Stimulated activated CD4-positive, alpha-beta T cell treated with anti-CD3 and anti-CD28 coated beads, Interleukin-2, amount 100 ng/mL, for 24 hours (primary cell): ENCODE measurements around the gene LRRC8E.
"Not testable (repeated sequence)": the region's sequence is repeated elsewhere in the genome, so short reads cannot be mapped to it uniquely, and the experiment has no call there.

Source experiments
- DNase-seq, 2 donors: peaks; one replicate each; pipeline ENCODE4 v3.0.0-alpha.2; 2020

LRRC8E gene

DNA sequence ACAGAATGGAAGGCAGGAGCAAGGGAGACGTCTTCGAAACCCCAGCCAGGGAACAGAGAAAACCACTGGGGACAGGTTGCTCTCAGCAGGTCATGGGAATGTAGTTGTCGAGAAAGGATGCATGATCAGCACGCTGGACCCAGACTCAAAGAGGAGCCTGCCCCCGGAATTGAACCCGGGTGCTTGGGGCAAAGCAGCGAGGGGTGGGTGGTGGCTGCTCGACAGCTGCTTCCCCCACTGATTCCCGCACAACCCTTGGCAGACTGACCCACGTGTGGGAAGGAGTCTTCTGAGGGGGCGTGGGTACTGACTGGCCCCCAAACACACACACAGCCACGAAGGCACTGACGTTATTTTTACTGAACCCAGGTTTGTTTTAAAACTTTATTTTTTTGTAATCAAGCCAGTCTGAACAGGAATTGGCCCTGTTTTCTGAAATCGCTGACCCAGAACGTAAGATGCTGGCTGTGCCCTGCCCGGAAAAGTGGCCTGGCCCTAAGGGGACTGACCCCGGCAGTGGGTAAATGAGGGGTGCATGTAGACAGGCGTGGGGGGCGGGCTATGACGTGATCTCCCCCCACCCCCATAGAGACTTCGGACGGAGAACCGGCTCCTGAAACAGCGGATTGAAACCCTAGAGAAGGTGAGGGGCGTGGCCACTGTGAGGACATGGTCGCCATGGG is 32.7 kb upstream of the LRRC8E start:
- no peak for DNase-seq

DNA sequence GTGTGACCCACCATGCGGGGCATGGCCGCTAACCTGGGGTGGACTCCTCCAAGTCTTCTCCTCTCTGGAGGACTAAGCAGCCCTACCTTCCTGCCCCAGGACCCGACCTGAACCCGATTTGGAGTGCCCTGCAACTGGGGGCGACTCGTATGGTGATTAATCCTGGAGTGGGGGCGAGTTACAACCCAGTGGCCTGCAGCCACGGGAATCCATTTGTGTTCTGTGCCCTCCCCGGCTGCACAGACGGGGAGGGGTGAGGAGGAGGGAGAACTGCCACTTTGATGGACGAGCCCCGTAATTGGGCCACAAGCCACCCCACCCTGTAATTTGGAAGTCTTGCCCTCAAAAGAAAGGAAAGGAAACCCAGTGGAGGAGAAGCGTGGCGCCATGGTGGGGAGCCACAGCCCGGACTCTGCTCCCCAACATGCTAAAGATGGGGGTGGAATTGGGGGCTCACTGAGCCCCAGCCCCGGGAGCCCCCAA is 32.2 kb upstream of the LRRC8E start:
- no peak for DNase-seq

DNA sequence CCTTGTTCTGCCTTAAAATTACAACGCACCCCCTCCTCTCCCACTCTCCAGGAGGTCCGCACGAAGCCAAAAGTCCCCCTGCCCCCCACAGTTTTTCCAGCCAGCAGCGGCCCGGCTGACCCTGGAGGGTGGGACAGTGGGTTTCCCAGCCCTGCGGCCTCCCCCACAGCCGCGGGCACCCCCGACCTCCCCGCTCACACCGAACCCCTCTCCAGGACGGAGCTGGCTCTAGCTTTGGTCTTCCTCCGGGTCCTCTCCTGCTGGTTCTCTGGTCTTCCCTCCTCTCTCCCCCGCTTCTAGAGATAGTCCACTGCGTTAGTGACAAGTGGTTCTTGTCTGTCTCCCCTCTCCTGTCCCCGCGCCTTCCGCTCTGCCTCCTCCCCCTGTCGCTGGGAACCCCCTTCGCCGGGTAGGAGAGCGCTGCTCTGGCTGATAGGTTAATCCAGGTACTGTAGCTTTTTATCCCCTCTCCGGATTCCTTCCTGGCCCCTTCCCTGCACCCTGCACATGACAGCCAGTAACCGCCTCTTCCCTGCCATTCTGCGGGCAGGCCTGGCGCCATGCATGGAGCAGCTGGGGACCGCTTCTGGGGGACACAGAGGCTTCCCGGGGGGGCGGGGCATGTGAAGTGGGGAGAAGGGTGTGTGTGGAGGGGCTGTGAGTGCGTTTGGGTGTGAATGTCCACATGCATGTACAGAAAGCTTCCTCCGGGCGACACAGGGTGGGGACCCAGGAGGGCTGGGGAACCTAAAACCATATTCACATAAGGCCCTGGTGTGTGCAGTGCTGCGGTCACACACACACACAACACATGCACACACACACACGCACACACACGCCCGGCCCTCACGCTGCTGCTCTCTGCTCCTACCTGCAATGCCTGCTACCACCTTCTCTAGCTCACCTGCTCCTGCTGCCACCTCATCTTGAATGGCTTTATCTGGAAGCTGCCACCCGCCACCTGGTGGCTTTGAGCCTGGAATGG is 31.3 kb upstream of the LRRC8E start:
- DNase-seq, result no peak

DNA sequence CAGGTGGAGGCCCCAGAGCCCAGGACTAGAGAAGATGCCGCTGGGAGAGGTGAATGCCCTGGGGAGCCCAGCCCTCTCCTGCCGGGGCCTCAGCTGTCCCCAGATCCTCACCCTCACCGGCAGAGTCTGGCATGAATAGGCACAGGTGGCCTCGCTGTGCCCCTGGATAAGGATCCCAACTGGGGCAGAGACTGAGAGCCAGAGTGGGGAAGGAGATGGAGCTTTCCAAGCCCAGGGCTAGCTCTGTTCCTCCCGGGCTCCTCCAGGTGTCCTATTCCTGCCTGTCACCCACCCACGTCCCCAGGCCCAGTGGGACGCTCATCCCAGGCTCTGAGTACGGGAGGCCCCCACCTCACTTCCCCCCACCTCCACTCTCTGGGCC is 30.6 kb upstream of the LRRC8E start:
- DNase-seq, result no peak

DNA sequence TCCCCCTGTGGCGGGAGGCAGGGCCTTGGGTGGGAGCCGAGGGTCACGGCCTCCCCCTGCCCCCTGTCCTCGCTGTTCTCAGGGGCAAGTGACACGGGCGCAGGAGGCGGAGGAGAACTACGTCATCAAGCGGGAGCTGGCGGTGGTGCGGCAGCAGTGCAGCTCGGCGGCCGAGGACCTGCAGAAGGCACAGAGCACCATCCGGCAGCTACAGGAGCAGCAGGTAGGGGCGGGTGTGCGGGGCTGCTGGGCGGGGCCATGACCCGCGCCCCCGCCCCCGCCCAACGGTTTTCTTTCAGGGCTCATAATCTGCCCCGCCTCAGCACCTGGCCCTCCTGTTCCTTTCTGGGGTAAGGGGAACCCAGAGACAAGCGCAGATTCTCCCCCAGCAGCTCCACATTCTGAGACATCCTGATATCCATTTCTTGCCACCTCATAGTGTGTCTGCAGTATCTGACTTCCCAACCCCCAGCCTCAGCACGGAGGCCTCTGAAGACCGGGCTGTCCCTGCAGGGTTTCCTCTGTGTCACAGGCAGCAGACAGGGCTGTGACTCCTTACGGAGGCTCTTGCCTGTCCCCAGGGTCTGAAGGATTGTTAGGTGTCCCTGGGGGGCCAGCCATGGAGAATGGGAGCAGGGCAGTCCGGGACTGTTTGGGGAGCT is 30.1 kb upstream of the LRRC8E start:
- DNase-seq, result no peak

DNA sequence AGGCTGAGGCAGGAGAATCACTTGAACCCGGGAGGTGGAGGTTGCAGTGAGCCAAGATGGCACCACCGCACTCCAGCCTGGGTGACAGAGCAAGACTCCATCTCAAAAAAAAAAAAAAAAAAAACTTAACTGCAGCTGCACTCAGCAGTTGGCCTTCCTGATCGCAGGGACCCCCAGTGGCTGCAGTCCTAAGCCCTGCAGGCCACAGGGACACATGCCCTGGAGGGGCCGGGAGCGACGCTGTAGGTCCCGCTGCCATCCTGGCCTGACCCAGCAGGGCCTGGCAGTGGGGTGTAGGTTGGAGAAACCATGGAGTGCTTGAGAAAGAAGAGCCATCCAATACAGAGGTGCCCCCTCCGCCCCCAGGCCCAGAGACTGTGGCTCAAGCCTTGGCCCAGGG is 29.2 kb upstream of the LRRC8E start:
- not testable (repeated sequence) for DNase-seq

DNA sequence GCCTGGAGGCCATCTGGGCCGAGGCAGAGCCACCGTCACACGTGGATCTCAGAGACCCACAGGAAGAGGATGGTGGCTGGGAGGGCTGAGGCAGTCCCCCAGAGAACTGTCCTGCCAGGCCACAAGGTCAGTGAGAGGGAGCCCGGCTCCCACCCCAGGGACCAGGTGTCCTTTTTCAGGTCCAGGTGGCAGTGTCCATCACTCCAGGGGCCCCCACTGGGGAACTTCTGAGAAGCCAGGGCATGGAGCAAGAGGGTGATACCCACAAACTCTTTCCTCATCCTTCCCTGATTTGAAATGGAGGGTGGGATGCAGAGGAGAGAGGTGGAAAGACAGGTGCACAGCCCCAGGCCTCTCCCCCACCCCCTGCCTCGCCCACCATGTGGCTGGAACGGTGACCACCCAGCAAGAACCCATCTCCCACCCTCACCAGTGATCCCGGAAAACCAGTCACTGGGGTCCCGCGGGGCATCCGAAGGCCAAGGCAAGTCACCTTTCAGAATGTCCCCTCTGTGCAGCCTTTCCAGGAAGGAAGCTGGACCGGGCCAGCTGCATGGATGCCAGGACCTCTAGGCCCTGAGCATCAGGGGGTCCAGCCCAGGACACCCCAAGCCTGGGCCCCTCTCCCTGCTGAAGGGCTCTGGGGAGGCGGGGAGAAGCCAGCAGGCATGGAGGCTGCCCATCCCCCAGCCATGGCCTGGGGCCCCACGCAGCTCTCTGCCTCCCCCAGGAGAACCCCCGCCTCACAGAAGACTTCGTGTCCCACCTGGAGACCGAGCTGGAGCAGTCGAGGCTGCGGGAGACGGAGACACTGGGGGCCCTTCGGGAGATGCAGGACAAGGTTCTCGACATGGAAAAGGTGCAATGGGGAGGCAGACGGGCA is 28.2 kb upstream of the LRRC8E start:
- DNase-seq, result no peak

DNA sequence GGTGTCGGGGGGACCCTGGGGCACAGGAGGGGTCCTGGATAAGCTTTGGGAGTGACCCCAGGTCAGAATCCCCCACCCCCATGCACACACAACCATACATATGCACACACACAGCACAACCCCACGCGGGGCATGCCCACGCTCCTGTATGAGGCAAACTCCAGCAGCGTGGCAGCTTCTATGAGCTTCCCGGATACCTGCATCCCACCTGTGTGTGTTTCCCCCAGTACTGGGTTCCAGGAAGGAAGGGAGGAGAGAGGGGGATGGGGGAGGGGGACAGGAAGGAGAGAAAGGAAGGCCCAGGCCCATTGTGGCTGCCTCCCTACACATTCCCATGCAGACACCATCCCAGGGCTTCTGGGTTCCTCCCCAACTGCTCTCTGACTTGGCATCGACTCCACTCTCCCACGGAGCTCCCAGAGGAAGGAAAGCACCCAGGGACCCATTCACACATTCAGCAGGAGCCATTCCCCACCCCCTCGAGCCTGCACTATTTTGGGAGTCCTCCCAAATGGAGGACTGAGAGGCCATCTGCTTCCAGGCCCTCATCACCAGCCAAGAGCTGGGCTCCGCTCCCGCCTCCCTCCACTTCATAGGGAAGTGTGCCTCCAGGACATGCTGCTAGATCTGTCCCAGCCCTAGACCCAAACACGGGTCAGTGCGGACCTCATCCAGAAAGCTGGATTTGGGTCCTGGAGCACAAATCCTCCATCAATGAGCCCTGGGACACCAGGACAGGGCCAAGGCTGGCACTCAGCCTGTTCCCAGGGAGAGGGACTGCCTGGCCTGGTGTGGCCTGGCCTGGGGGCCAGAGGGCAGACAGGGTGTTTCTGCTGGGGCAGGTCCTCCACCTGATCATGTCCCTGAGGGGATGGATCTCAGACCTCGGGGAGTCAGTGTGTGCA is 27.3 kb upstream of the LRRC8E start:
- DNase-seq, result no peak

DNA sequence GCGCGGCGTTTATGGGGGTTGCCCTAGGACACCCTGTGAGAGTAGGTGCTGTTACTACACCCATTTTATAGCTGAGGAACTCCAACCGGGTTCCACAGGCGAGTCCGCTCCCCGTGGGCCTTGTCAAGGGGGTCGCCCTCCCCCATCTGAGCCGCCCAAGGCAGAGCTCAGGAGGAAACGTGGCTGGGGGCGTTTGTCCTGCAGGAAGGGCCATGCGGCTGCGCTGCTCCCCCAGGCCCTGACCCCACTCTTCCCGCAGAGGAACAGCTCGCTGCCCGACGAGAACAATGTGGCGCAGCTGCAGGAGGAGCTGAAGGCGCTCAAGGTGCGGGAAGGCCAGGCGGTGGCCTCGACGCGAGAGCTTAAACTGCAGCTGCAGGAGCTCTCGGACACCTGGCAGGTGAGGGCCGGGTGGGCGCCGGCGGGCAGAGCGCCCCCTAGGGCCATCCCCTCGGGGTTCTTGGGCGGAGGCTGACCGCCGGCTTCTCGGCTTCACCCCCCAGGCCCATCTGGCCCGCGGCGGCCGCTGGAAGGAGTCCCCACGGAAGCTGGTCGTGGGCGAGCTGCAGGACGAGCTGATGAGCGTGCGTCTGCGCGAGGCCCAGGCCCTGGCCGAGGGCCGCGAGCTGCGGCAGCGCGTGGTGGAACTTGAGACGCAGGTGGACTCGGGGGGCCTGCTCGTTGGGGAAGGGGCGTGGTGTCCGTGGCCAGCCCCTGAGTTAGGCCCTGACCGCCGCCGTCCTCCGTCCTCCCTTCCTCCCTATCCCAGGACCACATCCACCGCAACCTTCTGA is 26.5 kb upstream of the LRRC8E start:
- no peak for DNase-seq

DNA sequence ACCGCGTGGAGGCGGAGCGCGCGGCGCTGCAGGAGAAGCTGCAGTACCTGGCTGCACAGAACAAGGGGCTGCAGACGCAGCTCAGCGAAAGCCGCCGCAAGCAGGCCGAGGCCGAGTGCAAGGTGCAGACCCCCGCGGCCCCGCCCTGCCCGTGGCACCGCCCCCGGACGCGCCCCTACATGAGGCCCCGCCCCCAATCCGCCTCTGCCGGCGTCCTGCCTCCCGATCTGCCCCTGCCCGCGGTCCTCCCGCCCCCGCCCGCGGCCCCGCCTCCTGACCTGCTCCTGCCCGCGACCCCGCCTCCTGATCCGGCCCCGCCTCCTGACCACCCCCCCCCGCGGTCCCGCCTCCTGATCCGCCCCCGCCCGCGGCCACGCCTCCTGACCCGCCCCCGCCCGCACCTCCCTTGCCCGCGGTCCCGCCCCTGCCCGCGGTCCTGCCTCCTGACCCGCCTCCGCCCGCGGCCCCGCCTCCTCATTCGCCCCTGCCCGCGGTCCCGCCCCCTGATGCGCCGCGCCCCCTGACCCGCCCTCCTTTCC is 25.8 kb upstream of the LRRC8E start:
- DNase-seq, result peak; percentile 67 to 81

DNA sequence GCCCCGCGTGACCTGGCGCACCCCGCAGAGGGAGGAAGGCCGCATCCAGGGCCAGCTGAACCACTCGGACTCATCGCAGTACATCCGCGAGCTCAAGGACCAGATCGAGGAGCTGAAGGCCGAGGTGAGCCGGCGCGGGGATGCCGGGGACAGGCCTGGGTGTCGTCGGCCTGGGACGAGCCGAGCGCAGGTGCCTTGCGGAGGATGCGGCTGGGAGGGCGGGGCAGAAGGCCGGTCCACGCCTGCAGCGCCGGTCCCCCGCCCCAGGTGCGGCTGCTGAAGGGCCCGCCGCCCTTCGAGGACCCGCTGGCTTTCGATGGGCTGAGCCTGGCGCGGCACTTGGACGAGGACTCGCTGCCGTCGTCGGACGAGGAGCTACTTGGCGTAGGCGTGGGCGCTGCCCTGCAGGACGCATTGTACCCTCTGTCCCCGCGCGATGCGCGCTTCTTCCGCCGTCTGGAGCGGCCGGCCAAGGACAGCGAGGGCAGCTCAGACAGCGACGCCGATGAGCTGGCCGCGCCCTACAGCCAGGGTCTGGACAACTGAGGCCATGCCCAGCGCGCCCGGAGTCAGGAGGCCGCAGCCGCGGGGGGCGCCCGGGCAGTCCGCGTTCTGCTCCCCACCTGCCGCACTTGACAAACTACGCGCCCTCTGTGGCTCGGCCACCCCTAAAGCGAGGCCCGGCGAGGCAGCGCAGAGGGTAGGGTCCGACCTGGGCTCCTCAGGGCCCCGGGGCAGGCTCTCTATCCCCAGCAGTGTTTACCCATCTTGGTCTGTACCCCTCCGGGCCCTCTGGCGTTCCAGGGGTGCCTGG is 24.9 kb upstream of the LRRC8E start:
- peak in 1 of 2 donors; percentile 26 for DNase-seq

DNA sequence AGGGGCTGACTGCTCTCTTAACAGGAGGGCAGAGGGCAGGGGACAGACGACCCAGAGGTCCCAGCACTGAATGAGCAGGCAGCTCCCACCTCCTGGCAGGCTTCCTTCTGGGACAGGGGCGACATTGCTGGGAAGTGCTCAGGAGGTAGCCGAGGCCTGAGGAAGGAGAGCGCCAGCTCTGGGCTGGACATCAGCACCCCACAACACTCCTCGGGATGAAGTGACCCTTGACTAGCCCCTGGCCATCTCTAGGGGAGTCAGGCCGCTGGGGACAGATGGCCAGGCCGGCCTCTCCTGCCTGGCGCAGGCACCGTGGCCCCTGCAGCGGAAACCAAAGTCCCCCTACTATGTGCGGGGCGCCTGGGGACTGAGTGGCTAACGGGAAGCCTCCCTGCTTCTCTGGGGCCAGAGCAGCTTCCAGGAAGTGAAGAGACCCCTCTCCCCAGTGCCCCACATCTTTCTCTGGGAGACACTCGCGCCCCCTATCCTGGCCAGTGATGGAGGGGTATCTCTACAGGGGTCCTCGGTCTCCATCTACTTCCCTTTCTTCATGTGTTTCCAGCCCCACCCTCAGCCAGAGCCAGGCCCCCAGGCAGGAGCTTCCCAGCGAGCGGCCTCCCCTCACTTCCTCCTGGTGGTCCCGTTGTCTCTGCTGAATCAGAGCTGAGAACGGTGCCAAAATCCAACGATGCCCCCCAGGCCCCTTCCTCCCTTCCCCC is 24.2 kb upstream of the LRRC8E start:
- no peak for DNase-seq

DNA sequence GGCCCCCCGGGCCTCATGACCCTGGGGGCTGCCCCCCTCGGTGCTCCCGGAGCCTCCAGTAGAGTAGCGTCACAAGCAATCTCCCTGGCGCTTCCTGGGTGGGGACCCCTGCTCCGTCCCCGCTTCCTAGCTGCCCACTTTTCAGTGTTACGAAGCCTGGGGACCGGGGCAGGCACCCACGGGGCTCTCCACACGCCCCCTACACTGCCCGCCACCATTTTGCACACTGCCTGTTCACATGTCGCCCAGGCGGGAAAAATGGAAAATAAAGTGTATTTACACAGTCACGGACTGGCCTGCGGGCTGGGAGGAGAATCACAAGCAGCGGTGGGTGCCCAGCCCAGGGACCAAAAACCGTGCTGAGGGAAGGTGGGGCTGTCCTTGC is 23.6 kb upstream of the LRRC8E start:
- no peak for DNase-seq

DNA sequence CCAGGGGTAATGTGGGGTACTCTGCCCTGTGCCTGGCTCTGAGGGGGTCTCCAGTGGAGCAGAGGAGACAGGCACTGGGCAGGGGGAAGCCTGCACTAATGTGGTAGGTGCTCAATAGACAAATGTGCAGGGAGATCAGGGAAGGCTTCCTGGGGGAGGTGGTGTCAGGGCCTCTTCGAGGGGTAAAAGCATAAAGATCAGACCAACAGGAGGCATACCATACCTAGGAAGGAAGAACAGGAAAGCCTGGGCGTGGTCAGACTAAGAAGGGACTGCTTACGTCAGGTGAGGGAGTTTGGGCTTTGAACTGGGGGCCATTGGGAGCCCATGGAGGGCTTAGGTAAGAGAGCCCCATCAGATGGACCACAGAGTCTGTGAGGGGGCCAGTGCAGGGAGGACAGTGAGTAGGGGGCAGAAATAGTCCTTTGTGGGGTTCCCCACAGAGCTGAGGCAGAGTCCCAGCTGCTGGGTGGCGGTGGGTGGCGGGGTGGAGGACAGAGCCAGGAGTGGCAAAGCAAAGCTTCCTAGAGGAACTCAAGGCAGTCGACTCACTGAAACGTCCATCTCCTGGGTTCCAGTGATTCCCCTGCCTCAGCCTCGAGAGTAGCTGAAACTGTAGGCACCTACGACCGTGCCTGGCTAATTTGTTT is 22.9 kb upstream of the LRRC8E start:
- no peak for DNase-seq

DNA sequence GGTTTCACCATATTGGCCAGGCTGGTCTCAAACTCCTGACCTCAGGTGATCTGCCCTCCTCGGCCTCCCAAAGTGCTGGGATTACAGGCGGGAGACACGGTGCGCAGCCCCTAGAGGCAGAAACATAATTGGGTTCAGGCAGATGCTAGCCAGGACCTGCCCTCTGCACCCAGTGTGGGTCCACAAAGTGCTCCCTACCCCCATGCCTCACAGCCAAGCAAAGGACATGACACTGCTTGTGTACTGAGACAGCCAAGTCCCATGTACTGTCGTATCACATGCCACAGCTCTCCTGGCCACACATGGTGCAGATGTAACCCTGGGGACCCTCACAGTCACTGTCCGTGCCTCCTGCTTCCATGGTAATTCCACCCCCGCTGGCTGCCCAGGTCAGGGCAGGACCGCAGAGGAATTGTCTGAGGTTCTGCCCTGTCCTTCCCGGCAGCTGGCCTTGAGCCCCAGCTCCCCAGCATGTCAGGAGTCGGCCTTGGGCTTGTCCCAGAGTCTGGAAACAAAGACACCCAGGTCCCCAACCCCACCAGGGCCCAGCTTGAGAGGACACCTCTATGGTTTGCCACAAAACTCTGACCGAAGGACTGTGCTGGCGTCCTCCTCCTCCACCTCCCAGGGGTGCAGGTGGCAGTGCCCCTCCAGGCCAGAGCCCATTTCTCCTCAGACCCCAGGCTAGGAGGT is 21.8 kb upstream of the LRRC8E start:
- no peak for DNase-seq

DNA sequence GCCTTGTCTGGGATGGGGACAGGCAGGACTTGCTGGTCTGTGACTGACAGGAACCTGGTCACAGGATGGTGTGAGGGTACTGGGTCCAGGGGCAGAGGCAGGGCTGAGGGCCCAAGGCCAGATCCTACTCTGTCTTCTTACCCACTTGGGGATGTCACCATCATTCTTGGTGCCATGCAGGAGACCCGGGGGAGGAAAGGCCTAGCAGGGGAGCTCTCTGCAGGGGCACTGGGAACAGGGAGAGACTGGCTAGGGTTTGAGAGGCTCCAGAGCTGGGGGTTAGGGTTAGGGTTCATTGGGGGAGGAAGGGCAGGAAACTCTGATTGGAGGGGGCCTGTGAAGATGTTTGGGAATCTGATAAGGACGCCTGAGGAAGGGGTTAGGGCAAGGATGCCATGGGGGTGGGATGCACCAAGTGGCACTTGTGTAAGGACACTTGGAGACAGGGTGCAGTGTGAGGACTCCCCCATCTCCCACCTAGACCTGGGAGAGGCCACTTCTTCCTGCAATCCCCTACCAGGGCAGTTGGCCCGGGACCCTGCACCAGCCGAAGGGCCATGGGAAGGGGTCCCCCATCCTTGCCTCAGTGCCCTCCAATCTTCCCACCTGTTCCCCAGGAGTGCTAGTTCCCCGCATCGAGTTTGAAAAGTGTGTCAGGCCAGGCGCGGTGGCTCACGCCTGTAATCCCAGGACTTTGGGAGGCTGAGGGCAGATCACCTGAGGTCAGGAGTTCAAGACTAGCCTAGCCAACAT is 21.0 kb upstream of the LRRC8E start:
- DNase-seq, result no peak

DNA sequence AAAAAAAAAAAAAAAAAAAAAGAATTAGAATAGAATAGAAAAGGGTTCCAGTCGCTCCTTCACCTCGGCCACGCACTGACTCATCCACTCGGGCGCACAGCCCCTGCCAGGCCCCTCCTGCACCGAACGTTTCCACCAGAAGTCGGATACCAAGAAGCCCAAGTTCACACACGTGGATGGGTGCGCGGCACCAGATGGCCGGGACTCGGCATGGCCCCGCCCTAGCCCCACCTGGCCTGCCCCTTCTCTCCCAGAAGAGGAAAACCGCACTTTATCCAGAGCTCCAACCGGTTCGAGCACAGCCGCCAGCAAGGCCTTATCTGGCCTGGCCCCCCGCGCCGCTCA is 20.0 kb upstream of the LRRC8E start:
- peak in 1 of 2 donors; percentile 39 for DNase-seq
